Type B pancreatic cell (in vitro differentiated cells): ENCODE results near the gene CABLES1. TPM values are rescaled to one million over a fixed set of nuclear protein-coding genes. Genes with fewer than 3 reads are reported as not detected.
"Not testable (repeated sequence)": the region's sequence is repeated elsewhere in the genome, so short reads cannot be mapped to it uniquely, and the experiment has no call there.

ENCODE experiments used
- DNase-seq: peaks from one replicate; pipeline ENCODE4 v3.0.0; 2021; ENCODE audit warnings: mixed read lengths; ENCODE audit not compliant: unreplicated experiment; ENCODE audit errors: extremely low spot score
- H3K27ac Mint-ChIP-seq: 2 replicates; pipeline ENCODE4 v1.8.0; 2021; ENCODE audit warnings: mild to moderate bottlenecking, mixed read lengths
- H3K27me3 Mint-ChIP-seq: 2 replicates; pipeline ENCODE4 v1.8.0; 2021; ENCODE audit warnings: mixed read lengths
- H3K36me3 Mint-ChIP-seq: 2 replicates; pipeline ENCODE4 v1.8.0; 2021; ENCODE audit warnings: mixed read lengths
- H3K4me1 Mint-ChIP-seq: one replicate; pipeline ENCODE4 v1.8.0; 2021; ENCODE audit warnings: mixed read lengths; ENCODE audit not compliant: unreplicated experiment
- H3K4me3 Mint-ChIP-seq: 2 replicates; pipeline ENCODE4 v1.8.0; 2021; ENCODE audit warnings: mild to moderate bottlenecking, mixed read lengths
- H3K9me3 Mint-ChIP-seq: 2 replicates; pipeline ENCODE4 v1.8.0; 2021; ENCODE audit warnings: mixed read lengths
- total RNA-seq: library from RNA; stranded (reverse); gene quantifications from 2 replicates; pipeline ENCODE4 v1.2.1, GENCODE V29; 2021; ENCODE audit warnings: low replicate concordance
- TF ChIP-seq, protein P1 (sequence below): fragments of 200-600 bp; sonication (generic); conservative IDR thresholded peaks from 2 replicates; pipeline ENCODE4 v1.5.0; 2021; ENCODE audit warnings: antibody characterized with exemption, mild to moderate bottlenecking

The CABLES1 gene
- total RNA-seq, 1 donor from 2014 or later, result 11.4 TPM

DNA sequence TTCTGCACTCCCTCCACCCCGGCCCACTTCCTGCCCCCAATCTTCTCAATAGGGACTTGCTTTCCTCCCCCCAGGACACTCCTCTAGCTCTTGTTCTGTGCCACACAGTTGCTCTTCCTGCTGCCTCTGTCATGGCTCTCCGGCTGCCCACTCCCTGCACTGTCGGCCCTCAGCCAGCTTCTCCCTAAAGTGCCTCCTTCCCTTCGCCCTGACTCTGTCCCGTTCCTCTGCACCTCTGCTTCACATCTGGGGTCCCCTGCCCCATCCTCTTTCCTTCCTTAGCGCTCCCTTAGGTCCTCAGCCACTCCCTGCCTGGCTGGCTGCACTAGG lies 132.1 kb downstream of the CABLES1 start:
- Mint-ChIP-seq H3K36me3 (peaks cover 6% of the 10 kb centered on the region), H3K27me3 (no peaks in the 10 kb centered on the region), H3K4me3 (no peak overlapping the region), H3K9me3 (peaks cover 6% of the 10 kb centered on the region), H3K4me1 (peaks cover 5% of the 10 kb centered on the region), H3K27ac (peak overlapping the region; percentile 9)
- TF ChIP-seq, protein P1, sequence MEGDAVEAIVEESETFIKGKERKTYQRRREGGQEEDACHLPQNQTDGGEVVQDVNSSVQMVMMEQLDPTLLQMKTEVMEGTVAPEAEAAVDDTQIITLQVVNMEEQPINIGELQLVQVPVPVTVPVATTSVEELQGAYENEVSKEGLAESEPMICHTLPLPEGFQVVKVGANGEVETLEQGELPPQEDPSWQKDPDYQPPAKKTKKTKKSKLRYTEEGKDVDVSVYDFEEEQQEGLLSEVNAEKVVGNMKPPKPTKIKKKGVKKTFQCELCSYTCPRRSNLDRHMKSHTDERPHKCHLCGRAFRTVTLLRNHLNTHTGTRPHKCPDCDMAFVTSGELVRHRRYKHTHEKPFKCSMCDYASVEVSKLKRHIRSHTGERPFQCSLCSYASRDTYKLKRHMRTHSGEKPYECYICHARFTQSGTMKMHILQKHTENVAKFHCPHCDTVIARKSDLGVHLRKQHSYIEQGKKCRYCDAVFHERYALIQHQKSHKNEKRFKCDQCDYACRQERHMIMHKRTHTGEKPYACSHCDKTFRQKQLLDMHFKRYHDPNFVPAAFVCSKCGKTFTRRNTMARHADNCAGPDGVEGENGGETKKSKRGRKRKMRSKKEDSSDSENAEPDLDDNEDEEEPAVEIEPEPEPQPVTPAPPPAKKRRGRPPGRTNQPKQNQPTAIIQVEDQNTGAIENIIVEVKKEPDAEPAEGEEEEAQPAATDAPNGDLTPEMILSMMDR, result no peak
- no peak for DNase-seq

DNA sequence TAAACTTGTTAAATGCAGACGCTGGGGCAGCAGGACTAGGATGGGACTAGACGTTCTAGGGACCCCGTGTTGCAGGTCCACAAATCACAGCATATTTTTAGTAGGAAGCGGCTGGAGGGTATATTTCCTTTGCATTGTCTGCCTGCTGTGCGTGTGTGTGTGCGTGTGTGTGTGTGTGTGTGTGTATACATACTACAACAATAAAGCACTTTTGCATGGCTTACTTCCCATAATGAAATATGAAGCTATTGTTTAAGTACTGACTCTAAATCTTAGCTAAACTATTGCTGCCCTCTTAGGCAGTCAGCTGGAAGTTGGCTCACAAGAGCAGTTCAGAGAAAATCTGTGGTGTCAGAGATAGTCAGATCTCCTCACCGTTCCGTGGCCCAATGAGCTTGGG lies 133.4 kb downstream of the CABLES1 start:
- TF ChIP-seq, protein P1, result no peak
- Mint-ChIP-seq H3K36me3 (peaks cover 6% of the 10 kb centered on the region), H3K27me3 (no peaks in the 10 kb centered on the region), H3K9me3 (peaks cover 6% of the 10 kb centered on the region), H3K4me1 (peaks cover 5% of the 10 kb centered on the region), H3K27ac (no peak overlapping the region), H3K4me3 (no peak overlapping the region)
- DNase-seq, result no peak

DNA sequence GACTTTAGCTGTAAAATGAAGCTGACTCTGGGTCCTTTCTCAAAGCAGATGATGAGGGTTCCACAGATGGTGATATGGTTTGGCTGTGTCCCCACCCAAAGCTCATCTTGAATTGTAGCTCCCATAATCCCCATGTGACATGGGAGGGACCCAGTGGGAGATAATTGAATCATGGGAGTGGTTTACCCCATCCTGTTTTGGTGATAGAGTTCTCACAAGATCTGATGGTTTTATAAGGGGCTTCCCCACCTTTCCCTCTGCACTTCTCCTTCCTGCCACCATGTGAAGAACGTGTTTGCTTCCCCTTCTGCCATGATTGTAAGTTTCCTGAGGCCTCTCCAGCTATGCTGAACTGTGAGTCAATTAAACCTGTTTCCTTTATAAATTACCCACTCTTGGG lies 133.8 kb downstream of the CABLES1 start:
- not testable (repeated sequence) for H3K4me1 Mint-ChIP-seq, H3K36me3 Mint-ChIP-seq, H3K4me3 Mint-ChIP-seq, H3K9me3 Mint-ChIP-seq, DNase-seq, H3K27me3 Mint-ChIP-seq, H3K27ac Mint-ChIP-seq

DNA sequence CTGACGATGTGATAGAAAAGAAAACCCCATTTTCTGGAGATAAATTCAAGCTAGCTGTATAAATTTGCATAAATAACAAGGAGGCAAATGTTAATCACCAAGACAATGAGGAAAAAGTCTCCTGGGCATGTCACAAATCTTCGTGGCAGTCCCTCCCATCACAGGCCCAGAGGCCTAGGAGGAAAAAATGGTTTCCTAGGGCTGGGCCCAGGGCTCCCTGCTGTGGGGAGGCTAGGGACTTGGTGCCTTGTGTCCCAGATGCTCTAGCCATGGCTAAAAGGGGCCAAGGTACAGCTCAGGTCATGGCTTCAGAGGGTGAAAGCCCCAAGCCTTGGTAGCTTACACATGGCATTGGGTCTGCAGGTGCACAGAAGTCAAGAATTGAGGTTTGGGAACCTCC lies 134.6 kb downstream of the CABLES1 start:
- Mint-ChIP-seq H3K4me3 (no peak overlapping the region), H3K4me1 (peaks cover 5% of the 10 kb centered on the region), H3K36me3 (peaks cover 6% of the 10 kb centered on the region), H3K27me3 (no peaks in the 10 kb centered on the region), H3K27ac (no peak overlapping the region), H3K9me3 (peaks cover 6% of the 10 kb centered on the region)
- no peak for DNase-seq
- TF ChIP-seq, protein P1, result no peak

DNA sequence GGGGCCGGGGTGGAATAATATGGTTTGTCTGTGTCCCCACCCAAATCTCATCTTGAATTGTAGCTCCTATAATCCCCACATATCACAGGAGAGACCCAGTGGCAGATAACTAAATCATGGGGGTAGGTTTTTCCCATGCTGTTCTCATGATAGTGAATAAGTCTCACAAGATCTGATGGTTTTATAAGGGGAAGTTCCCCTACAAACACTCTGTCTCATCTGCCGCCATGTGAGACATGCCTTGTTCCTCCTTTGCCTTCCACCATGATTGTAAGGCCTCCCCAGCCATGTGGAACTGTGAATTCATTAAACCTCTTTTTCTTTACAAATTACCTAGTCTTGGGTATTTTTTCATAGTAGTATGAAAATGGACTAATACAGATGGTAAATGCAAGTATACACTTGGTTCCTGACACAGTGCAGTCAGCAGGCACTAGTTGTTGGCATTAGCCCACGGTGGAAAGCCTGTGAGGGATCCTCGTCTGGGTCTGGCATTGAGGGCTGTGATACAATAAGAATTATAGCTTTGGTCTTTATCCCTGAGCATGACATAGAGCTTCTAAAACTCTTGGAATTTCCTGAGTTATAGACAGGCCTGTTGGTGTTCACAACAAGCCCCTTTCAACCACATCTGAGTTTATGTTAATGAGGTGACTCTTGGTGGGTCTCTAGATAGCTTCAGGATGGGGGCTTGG lies 135.8 kb downstream of the CABLES1 start:
- Mint-ChIP-seq H3K4me3 (no peak overlapping the region), H3K4me1 (peaks cover 5% of the 10 kb centered on the region), H3K36me3 (peaks cover 6% of the 10 kb centered on the region), H3K27me3 (no peaks in the 10 kb centered on the region), H3K27ac (no peak overlapping the region), H3K9me3 (peaks cover 6% of the 10 kb centered on the region)
- no peak for DNase-seq
- TF ChIP-seq, protein P1, result no peak

DNA sequence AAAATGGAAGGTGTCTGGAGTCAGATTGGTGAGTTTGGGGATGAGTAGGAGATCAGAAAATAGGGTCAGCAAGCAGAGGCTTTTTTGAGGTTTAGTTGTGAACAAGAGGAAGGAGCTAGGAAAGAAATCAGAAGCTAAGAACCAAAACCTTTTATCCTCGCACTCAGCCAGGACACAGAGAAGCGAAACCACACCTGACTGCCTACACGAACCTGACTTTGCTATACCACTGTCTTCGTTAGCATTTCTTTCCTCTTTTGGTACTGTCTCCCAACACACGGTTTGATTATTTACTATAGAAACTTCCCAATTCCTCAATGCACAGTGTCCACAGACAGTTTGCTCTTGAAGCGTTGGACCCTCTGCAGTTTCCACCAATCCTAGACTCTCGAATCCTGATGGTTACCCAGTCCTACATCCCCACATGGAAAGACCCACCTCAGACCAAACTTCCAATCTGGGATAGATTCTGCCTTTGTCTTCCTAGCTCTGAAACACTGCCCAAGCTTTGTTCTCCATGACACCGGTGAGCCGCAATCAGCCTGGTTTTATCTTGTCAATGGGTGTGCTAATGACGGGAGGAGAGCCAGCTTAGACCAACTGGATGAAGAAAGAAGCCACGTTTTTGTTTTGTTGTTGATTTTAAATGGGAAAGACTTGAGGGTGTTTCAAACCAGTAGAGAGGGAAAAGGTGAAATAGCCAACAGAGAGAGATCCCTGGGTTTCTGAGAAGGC lies 137.4 kb downstream of the CABLES1 start:
- Mint-ChIP-seq H3K4me1 (no peaks in the 10 kb centered on the region), H3K36me3 (peaks cover 12% of the 10 kb centered on the region)
- DNase-seq, result no peak

More for the DNA sequence above, 137.4 kb downstream of the CABLES1 start:
- TF ChIP-seq, protein P1, result no peak
- H3K9me3 Mint-ChIP-seq, result peaks cover 18% of the 10 kb centered on the region
- H3K27me3 Mint-ChIP-seq, result no peaks in the 10 kb centered on the region
- no peak overlapping the region for H3K4me3 Mint-ChIP-seq
- H3K27ac Mint-ChIP-seq, result no peak overlapping the region
